Measurements from ENCODE around the gene TNS3. TPM values are rescaled to one million over a fixed set of nuclear protein-coding genes. Genes with fewer than 3 reads are reported as not detected.

Gene TNS3
- total and polyA plus RNA-seq, 10 donors: 17.7 to 247 (median 147) TPM

DNA sequence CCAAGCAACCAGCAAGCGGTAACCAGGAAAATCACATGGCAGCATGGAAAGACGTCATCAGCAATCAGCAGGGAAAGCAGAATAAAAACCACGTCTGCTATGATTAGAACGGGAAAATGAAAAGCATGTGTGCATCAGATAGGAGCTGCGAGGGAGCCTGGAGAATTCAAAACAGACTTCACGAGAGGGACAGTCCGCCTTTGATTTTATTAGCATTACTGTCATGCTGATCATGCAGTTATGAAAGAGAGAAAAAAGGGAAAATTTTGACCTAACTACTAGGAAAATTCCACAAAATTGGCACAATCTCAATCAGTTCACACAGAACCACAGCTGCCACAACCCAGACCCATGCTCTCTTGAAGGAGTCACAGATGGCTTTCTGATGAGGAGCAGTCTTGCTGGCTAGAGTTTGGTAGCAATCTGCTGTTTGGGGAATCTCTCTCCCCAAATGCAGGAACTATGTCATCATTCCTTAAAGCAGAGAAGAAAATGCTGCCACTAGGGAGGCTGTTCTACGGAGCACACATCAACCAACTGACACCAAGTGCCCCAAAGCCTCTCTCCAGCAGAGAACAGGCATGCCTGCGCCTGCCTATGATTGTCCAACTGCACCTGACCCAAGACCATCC, 295.9 kb downstream of the TNS3 start:
- Histone ChIP-seq H3K36me3 (peaks cover 5 to 100% (median 61%) of the 10 kb centered on the region in 6 donors), H3K4me3 (no peak overlapping the region), H3K27me3 (replicated peaks in 1 of 7) (no peaks in the 10 kb centered on the region), H3K4me1 (peaks cover 0 to 3% (median 0%) of the 10 kb centered on the region in 6 donors), H3K9me3 (no peaks in the 10 kb centered on the region), H3K27ac (peak overlapping the region in 4 of 8 donors; percentile 6 to 50 (median 18))
- TF ChIP-seq POLR2AphosphoS5 (IDR thresholded peaks at IDR 0.05) (peak in 1 of 3 donors; percentile 28), POLR2A (IDR thresholded peaks at IDR 0.05) (no peak)
- TF ChIP-seq, protein P1, sequence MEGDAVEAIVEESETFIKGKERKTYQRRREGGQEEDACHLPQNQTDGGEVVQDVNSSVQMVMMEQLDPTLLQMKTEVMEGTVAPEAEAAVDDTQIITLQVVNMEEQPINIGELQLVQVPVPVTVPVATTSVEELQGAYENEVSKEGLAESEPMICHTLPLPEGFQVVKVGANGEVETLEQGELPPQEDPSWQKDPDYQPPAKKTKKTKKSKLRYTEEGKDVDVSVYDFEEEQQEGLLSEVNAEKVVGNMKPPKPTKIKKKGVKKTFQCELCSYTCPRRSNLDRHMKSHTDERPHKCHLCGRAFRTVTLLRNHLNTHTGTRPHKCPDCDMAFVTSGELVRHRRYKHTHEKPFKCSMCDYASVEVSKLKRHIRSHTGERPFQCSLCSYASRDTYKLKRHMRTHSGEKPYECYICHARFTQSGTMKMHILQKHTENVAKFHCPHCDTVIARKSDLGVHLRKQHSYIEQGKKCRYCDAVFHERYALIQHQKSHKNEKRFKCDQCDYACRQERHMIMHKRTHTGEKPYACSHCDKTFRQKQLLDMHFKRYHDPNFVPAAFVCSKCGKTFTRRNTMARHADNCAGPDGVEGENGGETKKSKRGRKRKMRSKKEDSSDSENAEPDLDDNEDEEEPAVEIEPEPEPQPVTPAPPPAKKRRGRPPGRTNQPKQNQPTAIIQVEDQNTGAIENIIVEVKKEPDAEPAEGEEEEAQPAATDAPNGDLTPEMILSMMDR (IDR thresholded peaks at IDR 0.05 in 8 of 11, conservative IDR thresholded peaks at IDR 0.05 in 3 of 11): no peak
- DNase-seq: no peak
- 77 to 89% (median 84%) methylated on average over 9 of the region's 9 CpGs for WGBS, 5 donors
- intact Hi-C loops (cut with DNase I; ENCODE audit: low total_unique reads): no loop called here

DNA sequence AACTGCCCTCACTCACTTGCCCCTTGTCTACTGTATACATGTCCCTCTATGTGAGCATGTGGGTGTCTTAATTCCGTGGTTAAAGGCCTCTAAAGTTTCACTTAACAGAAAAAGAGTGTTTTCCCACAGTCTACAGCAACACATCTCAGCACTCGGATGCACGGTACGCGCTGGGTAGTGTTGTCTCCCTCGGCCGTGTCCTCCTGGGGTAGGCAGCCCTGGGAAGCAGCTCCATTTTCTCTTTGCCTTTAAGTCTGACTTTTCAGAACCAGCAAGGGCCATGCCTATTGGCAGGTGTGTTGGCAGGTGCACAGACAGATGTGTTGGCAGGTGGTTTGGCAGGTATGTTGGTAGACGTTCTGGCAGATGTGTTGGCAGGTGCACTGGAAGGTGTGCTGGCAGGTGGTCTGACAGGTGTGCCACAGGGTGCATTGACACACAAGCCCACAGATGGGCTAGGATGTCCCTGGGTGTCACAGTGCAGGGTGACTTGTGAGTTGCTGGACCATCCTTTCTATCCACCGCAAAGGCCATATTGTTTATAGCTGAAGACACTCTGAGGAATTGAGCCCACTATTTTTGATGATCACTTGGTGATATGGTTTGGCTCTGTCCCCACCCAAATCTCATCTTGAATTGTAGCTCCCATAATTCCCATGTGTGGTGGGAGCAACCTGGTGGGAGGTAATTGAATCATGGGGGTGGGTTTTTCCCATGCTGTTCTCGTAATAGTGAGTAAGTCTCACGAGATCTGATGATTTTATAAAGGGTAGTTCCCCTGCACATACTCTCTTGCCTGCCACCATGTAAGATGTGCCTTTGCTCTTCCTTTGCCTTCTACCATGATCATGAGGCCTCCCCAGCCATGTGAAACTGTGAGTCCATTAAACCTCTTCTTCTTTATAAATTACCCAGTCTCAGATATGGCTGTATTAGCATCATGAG, 296.9 kb downstream of the TNS3 start:
- peaks cover 2 to 100% (median 64%) of the 10 kb centered on the region in 6 donors for H3K36me3 ChIP-seq
- WGBS, 5 donors: 90 to 96% (median 94%) methylated on average over 11 of the region's 11 CpGs
- H3K27ac ChIP-seq: peak overlapping the region in 2 of 8 donors; percentile 11 to 50
- no peak for DNase-seq
- TF ChIP-seq, protein P1 (IDR thresholded peaks at IDR 0.05 in 8 of 11, conservative IDR thresholded peaks at IDR 0.05 in 3 of 11): no peak
- no peak for TF ChIP-seq POLR2A (IDR thresholded peaks at IDR 0.05)
- no peak for TF ChIP-seq POLR2AphosphoS5 (IDR thresholded peaks at IDR 0.05)
- no peaks in the 10 kb centered on the region for H3K27me3 ChIP-seq (replicated peaks in 1 of 7)
- no peak overlapping the region for H3K4me3 ChIP-seq
- intact Hi-C loops (cut with DNase I; ENCODE audit: low total_unique reads): no loop called here
- peaks cover 0 to 4% (median 0%) of the 10 kb centered on the region in 6 donors for H3K4me1 ChIP-seq
- no peaks in the 10 kb centered on the region for H3K9me3 ChIP-seq

DNA sequence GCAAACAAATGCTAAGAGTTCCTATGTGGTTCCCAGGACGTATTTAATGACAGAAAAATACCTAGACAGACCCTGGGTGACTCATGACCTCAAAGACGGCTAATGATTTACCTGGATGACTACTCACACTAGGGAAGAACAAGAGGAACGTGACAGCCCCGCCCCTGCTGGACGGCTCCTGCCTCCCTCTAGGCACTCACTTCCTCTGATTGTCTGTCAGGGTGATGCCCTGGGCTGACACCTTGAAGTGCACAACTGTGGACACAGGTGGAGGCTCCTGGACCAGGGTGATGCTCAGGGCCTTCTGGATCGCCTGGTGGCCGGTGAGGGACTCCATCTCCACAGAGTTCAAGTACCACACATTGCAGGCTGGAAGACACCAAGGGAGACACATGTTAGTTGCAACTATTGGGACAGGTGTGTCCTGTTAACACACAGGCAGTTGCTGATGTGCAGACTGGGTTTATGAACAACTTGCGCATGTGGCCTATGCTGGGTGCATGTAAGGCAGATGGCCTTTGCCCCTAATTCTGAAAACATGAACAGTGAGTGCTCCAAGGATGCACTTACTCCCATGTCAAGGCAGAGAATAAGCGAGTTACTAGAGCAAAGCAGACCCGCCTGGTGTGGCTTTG, 298.3 kb downstream of the TNS3 start:
- intact Hi-C loops (cut with DNase I; ENCODE audit: low total_unique reads): no loop called here
- H3K9me3 ChIP-seq: no peaks in the 10 kb centered on the region

More for the DNA sequence above, 298.3 kb downstream of the TNS3 start:
- no peak for DNase-seq
- 84 to 94% (median 89%) methylated on average over 10 of the region's 10 CpGs for WGBS, 5 donors
- Histone ChIP-seq H3K36me3 (peaks cover 2 to 100% (median 70%) of the 10 kb centered on the region in 6 donors), H3K27me3 (replicated peaks in 1 of 7) (no peaks in the 10 kb centered on the region), H3K27ac (no peak overlapping the region), H3K4me1 (peaks cover 0 to 4% (median 0%) of the 10 kb centered on the region in 6 donors), H3K4me3 (no peak overlapping the region)
- TF ChIP-seq POLR2AphosphoS5 (IDR thresholded peaks at IDR 0.05): no peak
- TF ChIP-seq, protein P1 (IDR thresholded peaks at IDR 0.05 in 8 of 11, conservative IDR thresholded peaks at IDR 0.05 in 3 of 11): no peak
- no peak for TF ChIP-seq POLR2A (IDR thresholded peaks at IDR 0.05)

Measured in spleen (tissue), 11 donors.